Stimulated activated CD8-positive, alpha-beta memory T cell treated with anti-CD3 and anti-CD28 coated beads, Interleukin-12 subunit alpha, Interleukin-12 subunit beta, amount 100 ng/mL, for 4 hours (primary cell): ENCODE measurements around the gene PPARA.
A peak's percentile ranks its signal among the peaks of the same experiment; 100 is the strongest.

ENCODE experiments used
- DNase-seq: peaks from one replicate; pipeline ENCODE4 v3.0.0-alpha.2; 2020; ENCODE audit warnings: low read depth

PPARA gene

GRCh38 chr22:46114518-46115387 is 35.6 kb upstream of the PPARA start:
- DNase-seq: no peak

- no peak for DNase-seq
These were observed 35.0 kb upstream of the PPARA start for GRCh38 chr22:46115388-46115678.

- DNase-seq: no peak
These were observed 34.4 kb upstream of the PPARA start for GRCh38 chr22:46115755-46116490.

- peak; percentile 68 for DNase-seq
These were observed 33.8 kb upstream of the PPARA start for GRCh38 chr22:46116491-46116958.

- no peak for DNase-seq
These were observed 32.8 kb upstream of the PPARA start for GRCh38 chr22:46117206-46118199.

GRCh38 chr22:46119093-46119728 is 31.1 kb upstream of the PPARA start:
- no peak for DNase-seq

GRCh38 chr22:46119729-46120419 is 30.5 kb upstream of the PPARA start:
- no peak for DNase-seq

GRCh38 chr22:46120420-46120737 is 29.9 kb upstream of the PPARA start:
- DNase-seq: no peak

- no peak for DNase-seq
These were observed 29.2 kb upstream of the PPARA start for GRCh38 chr22:46121079-46121478.

GRCh38 chr22:46121523-46122287 is 28.6 kb upstream of the PPARA start:
- DNase-seq: no peak

- peak; percentile 26 for DNase-seq
These were observed 27.8 kb upstream of the PPARA start for GRCh38 chr22:46122511-46122971.

- DNase-seq: no peak
These were observed 27.2 kb upstream of the PPARA start for GRCh38 chr22:46122980-46123693.

GRCh38 chr22:46123694-46124382 is 26.5 kb upstream of the PPARA start:
- DNase-seq: no peak

GRCh38 chr22:46124383-46125144 is 25.8 kb upstream of the PPARA start:
- DNase-seq: no peak

- no peak for DNase-seq
These were observed 25.0 kb upstream of the PPARA start for GRCh38 chr22:46125311-46125710.

GRCh38 chr22:46125816-46126765 is 24.2 kb upstream of the PPARA start:
- no peak for DNase-seq

- no peak for DNase-seq
These were observed 23.4 kb upstream of the PPARA start for GRCh38 chr22:46126853-46127385.
